H1 (cell line): ENCODE results near the gene APPL2. TPM values are rescaled to one million over a fixed set of nuclear protein-coding genes. Genes with fewer than 3 reads are reported as not detected.

Experiments
- CTCF ChIA-PET: fragments of 300-600 bp; sonication (Branson Sonifier 250); formaldehyde crosslinking; loops from one replicate; lab custom pipeline; 2021; ENCODE audit not compliant: partially characterized antibody; lab: Charles Lee
- POLR2A ChIA-PET: fragments of 300-600 bp; sonication (Branson Sonifier 250); formaldehyde crosslinking; loops from one replicate; lab custom pipeline; 2021; ENCODE audit warnings: inconsistent platforms; ENCODE audit not compliant: partially characterized antibody; lab: Charles Lee
- DNase-seq, 2 experiments: peaks; one replicate each; pipeline versions ENCODE4 v3.0.0 to v3.0.0-alpha.2; 2010 to 2022; ENCODE audit warnings: low spot score in 2 of 2, low read depth in 1 of 2, mixed read lengths in 1 of 2
- FAIRE-seq: peaks from 2 replicates; lab custom pipeline; 2011; peaks lifted over from hg19 to GRCh38; lab: Jason Lieb, UNC
- H2AFZ ChIP-seq: 2 replicates; pipeline ENCODE4 v1.8.1; 2012; ENCODE audit warnings: low read length, inconsistent platforms
- H2AK5ac ChIP-seq: 2 replicates; pipeline ENCODE4 v1.6.1; 2013; ENCODE audit warnings: low read depth, low read length
- H2BK120ac ChIP-seq: replicated peaks from 2 replicates; pipeline ENCODE3; 2013; ENCODE audit warnings: low read depth, low read length, inconsistent platforms
- H2BK12ac ChIP-seq: 2 replicates; pipeline ENCODE4 v1.6.1; 2013; ENCODE audit warnings: low read depth, low read length
- H2BK15ac ChIP-seq: 2 replicates; pipeline ENCODE4 v1.6.1; 2013; ENCODE audit warnings: low read length
- H2BK20ac ChIP-seq: 2 replicates; pipeline ENCODE4 v1.6.1; 2013; ENCODE audit warnings: low read length
- H2BK5ac ChIP-seq: 2 replicates; pipeline ENCODE4 v1.6.1; 2013; ENCODE audit warnings: low read depth, low read length
- H3K14ac ChIP-seq: 2 replicates; pipeline ENCODE4 v1.6.1; 2013; ENCODE audit warnings: inconsistent platforms; ENCODE audit not compliant: insufficient read length
- H3K18ac ChIP-seq: 2 replicates; pipeline ENCODE4 v1.6.1; 2013; ENCODE audit warnings: low read length; ENCODE audit errors: extremely low read depth
- H3K23ac ChIP-seq: 2 replicates; pipeline ENCODE4 v1.6.1; 2013; ENCODE audit warnings: inconsistent platforms; ENCODE audit not compliant: insufficient read length
- H3K23me2 ChIP-seq: 2 replicates; pipeline ENCODE4 v1.6.1; 2013; ENCODE audit warnings: low read depth, low read length
- H3K27ac ChIP-seq: 2 replicates; pipeline ENCODE4 v1.6.1; 2011; ENCODE audit warnings: low read depth, low read length, inconsistent platforms
- H3K27me3 ChIP-seq, 4 experiments: replicated peaks in 1 of 4; 1 replicate in 1 of 4; 2 replicates in 3 of 4; pipeline versions ENCODE4 v1.6.1 to v1.8.1; 2011 to 2013; ENCODE audit warnings: low read length in 3 of 4, mild to moderate bottlenecking in 3 of 4, inconsistent platforms in 2 of 4, mixed read lengths in 2 of 4, moderate library complexity in 1 of 4; ENCODE audit not compliant: control insufficient read depth in 3 of 4, insufficient read depth in 3 of 4; ENCODE audit errors: extremely low read depth in 1 of 4
- H3K36me3 ChIP-seq, 4 experiments: 2 replicates each; pipeline versions ENCODE4 v1.6.1 to v1.8.1; 2011 to 2013; ENCODE audit warnings: mild to moderate bottlenecking in 4 of 4, low read length in 3 of 4, moderate library complexity in 2 of 4, control low read depth in 1 of 4, inconsistent platforms in 1 of 4; ENCODE audit not compliant: insufficient read depth in 4 of 4, control insufficient read depth in 2 of 4
- H3K4ac ChIP-seq: replicated peaks from 2 replicates; pipeline ENCODE3; 2013; ENCODE audit warnings: low read length, low read depth, mixed read lengths, inconsistent platforms; ENCODE audit not compliant: insufficient read length
- H3K4me1 ChIP-seq, 4 experiments: replicated peaks in 1 of 4; 1 replicate in 1 of 4; 2 replicates in 3 of 4; pipeline versions ENCODE4 v1.6.1 to v1.8.1; 2011 to 2013; ENCODE audit warnings: low read length in 3 of 4, inconsistent platforms in 2 of 4, mixed read lengths in 1 of 4; ENCODE audit not compliant: insufficient read depth in 4 of 4, control insufficient read depth in 3 of 4
- H3K4me2 ChIP-seq, 2 experiments: 2 replicates each; pipeline versions ENCODE4 v1.6.1 to v1.8.1; 2011 to 2013; ENCODE audit warnings: low read depth in 2 of 2, low read length in 2 of 2, control low read depth in 1 of 2, inconsistent platforms in 1 of 2, mild to moderate bottlenecking in 1 of 2; ENCODE audit not compliant: insufficient read depth in 1 of 2
- H3K4me3 ChIP-seq, 4 experiments: fragments of 200-600, 300-600 bp in 1 of 4; sonication (generic), shearing (Covaris generic), sonication (Bioruptor Twin) in 1 of 4; 2 replicates each; pipeline versions ENCODE4 v1.5.1 to v1.8.1; 2011 to 2016; ENCODE audit warnings: low read length in 4 of 4, low read depth in 3 of 4, control low read depth in 2 of 4, inconsistent platforms in 2 of 4, mild to moderate bottlenecking in 2 of 4, mixed read lengths in 1 of 4, moderate library complexity in 1 of 4; ENCODE audit not compliant: insufficient read depth in 2 of 4; ENCODE audit errors: extremely low read depth in 1 of 4
- H3K56ac ChIP-seq: replicated peaks from 2 replicates; pipeline ENCODE3; 2013; ENCODE audit warnings: low read depth, mild to moderate bottlenecking, mixed read lengths, low read length, inconsistent platforms; ENCODE audit not compliant: insufficient read length
- H3K79me1 ChIP-seq: 2 replicates; pipeline ENCODE4 v1.6.1; 2013; ENCODE audit warnings: low read depth, low read length, control low read depth
- H3K79me2 ChIP-seq, 2 experiments: 2 replicates each; pipeline versions ENCODE4 v1.6.1 to v1.8.1; 2012 to 2013; ENCODE audit warnings: low read length in 2 of 2, mild to moderate bottlenecking in 2 of 2, inconsistent platforms in 1 of 2; ENCODE audit not compliant: insufficient read depth in 2 of 2, control insufficient read depth in 1 of 2
- H3K9ac ChIP-seq, 4 experiments: replicated peaks in 1 of 4; 1 replicate in 1 of 4; 2 replicates in 3 of 4; pipeline versions ENCODE4 v1.6.1 to v1.8.1; 2011 to 2013; ENCODE audit warnings: low read depth in 3 of 4, low read length in 3 of 4, control low read depth in 2 of 4, mild to moderate bottlenecking in 2 of 4, moderate library complexity in 2 of 4, inconsistent platforms in 1 of 4; ENCODE audit errors: extremely low read depth in 1 of 4
- H3K9me3 ChIP-seq, 2 experiments: 2 replicates each; pipeline versions ENCODE4 v1.6.1 to v1.8.1; 2012 to 2013; ENCODE audit warnings: mild to moderate bottlenecking in 2 of 2, moderate library complexity in 2 of 2, control low read depth in 1 of 2, inconsistent platforms in 1 of 2, low read depth in 1 of 2, low read length in 1 of 2, mixed read lengths in 1 of 2; ENCODE audit not compliant: insufficient read depth in 2 of 2
- H4K20me1 ChIP-seq, 2 experiments: replicated peaks in 1 of 2; 2 replicates each; pipeline versions ENCODE3 to v1.8.1; 2011 to 2013; ENCODE audit warnings: inconsistent platforms in 2 of 2, low read length in 2 of 2, mild to moderate bottlenecking in 1 of 2; ENCODE audit not compliant: insufficient read depth in 2 of 2, control insufficient read depth in 1 of 2
- H4K5ac ChIP-seq: 2 replicates; pipeline ENCODE4 v1.6.1; 2013; ENCODE audit warnings: low read length, low read depth, mixed read lengths, inconsistent platforms; ENCODE audit not compliant: insufficient read length
- H4K8ac ChIP-seq: 2 replicates; pipeline ENCODE4 v1.8.0; 2013; ENCODE audit warnings: mild to moderate bottlenecking, moderate library complexity, low read length, inconsistent platforms; ENCODE audit not compliant: insufficient read depth; ENCODE audit errors: extremely low read depth
- H4K91ac ChIP-seq: replicated peaks from 2 replicates; pipeline ENCODE3; 2013; ENCODE audit warnings: low read length, mixed read lengths, inconsistent platforms; ENCODE audit not compliant: insufficient read length
- ATF2 ChIP-seq: IDR thresholded peaks from 2 replicates; pipeline ENCODE4 v1.6.1; 2012; ENCODE audit warnings: low read length, inconsistent platforms
- ATF3 ChIP-seq: IDR thresholded peaks from 2 replicates; pipeline ENCODE4 v1.6.1; 2011; ENCODE audit warnings: low read depth, mild to moderate bottlenecking, low read length; ENCODE audit not compliant: insufficient read depth
- CTBP2 ChIP-seq: IDR thresholded peaks from 2 replicates; pipeline ENCODE4 v1.7.0; 2011; ENCODE audit warnings: borderline replicate concordance, mild to moderate bottlenecking, moderate library complexity, mixed read lengths, low read length; ENCODE audit not compliant: insufficient read depth, insufficient read length
- GABPA ChIP-seq: IDR thresholded peaks from 2 replicates; pipeline ENCODE4 v1.6.1; 2011; ENCODE audit warnings: mild to moderate bottlenecking, low read length, moderate library complexity, borderline replicate concordance; ENCODE audit not compliant: insufficient read depth
- JUN ChIP-seq: IDR thresholded peaks from 2 replicates; pipeline ENCODE4 v1.6.1; 2011; ENCODE audit warnings: low read depth, mild to moderate bottlenecking, improper control_type of control experiment, low read length
- JUND ChIP-seq: IDR thresholded peaks from 2 replicates; pipeline ENCODE4 v1.6.1; 2011; ENCODE audit warnings: mild to moderate bottlenecking, improper control_type of control experiment, low read length
- KDM4A ChIP-seq: IDR thresholded peaks from one replicate; pipeline ENCODE4 v1.7.1; 2012; ENCODE audit warnings: low read depth, mild to moderate bottlenecking, moderate library complexity, low read length, inconsistent platforms; ENCODE audit not compliant: severe bottlenecking
- NANOG ChIP-seq: IDR thresholded peaks from 2 replicates; pipeline ENCODE4 v1.6.1; 2011; ENCODE audit warnings: low read length, low read depth, mild to moderate bottlenecking, inconsistent platforms; ENCODE audit not compliant: insufficient read depth, poor library complexity, severe bottlenecking
- POLR2A ChIP-seq, 2 experiments: IDR thresholded peaks; 1 replicate in 1 of 2; 2 replicates in 1 of 2; pipeline ENCODE4 v1.6.1; 2011; ENCODE audit warnings: low read depth in 2 of 2, low read length in 2 of 2, mild to moderate bottlenecking in 2 of 2; ENCODE audit errors: control extremely low read depth in 1 of 2
- SP1 ChIP-seq: IDR thresholded peaks from 2 replicates; pipeline ENCODE4 v1.6.1; 2011; ENCODE audit warnings: low read depth, low read length
- WGBS, 2 experiments: shearing (Covaris generic) in 1 of 2; methylation state at CpG; one replicate each; pipeline versions ENCODE4 v1.1.6 to v1.1.7; 2013 to 2015; ENCODE audit warnings: low lambda C conversion rate in 2 of 2, mixed read lengths in 2 of 2, inconsistent platforms in 1 of 2, low coverage in 1 of 2, missing lambda C conversion rate in 1 of 2; ENCODE audit not compliant: insufficient replicate concordance in 2 of 2, insufficient coverage in 1 of 2, insufficient read length in 1 of 2; ENCODE audit errors: extremely low coverage in 1 of 2, missing lambda C conversion rate in 1 of 2; 5-methylcytosine and 5-hydroxymethylcytosine counted together
- polyA plus RNA-seq, 7 experiments: library from polyadenylated mRNA; depleted of rRNA in 3 of 7; stranded (reverse) in 5 of 7; unstranded in 2 of 7; fragments of >200 nt in 5 of 7; fragments of 200-250 nt in 2 of 7; gene quantifications; 1 replicate in 5 of 7; 2 replicates in 1 of 7; 4 replicates in 1 of 7; pipeline versions ENCODE4 v1.2.1 to v1.2.3, GENCODE V29; 2011 to 2013; ENCODE audit warnings: missing spikeins in 2 of 7, mixed read lengths in 2 of 7
- total RNA-seq: library from RNA; stranded (reverse); fragmentation: NEBNext Ultra II Directional; extraction: Animal tissue kit (Norgen Biotek cat#: 25700); gene quantifications from 2 replicates; pipeline ENCODE4 v1.2.1, GENCODE V29; 2021

APPL2 gene
- total and polyA plus RNA-seq, 2 of the 8 experiments (the other 6 are each of a cell fraction or from before 2014, with no cell fraction given): 8.9 to 22.9 TPM

GRCh38 chr12:105219261-105220028 is 16.5 kb downstream of the APPL2 start:
- no peak overlapping the region for H4K5ac ChIP-seq
- no peaks in the 10 kb centered on the region for H3K79me2 ChIP-seq
- H4K8ac ChIP-seq: no peak overlapping the region
- no peak overlapping the region for H3K4me2 ChIP-seq
- WGBS, 2 experiments: 80% methylated on average over 4 of the region's 4 CpGs; no CpG with 5 or more reads in 1 of the 2 experiments
- no peak overlapping the region for H2BK15ac ChIP-seq
- POLR2A ChIA-PET: no interaction called here
- H3K27me3 ChIP-seq: no peaks in the 10 kb centered on the region
- no peak overlapping the region for H3K4ac ChIP-seq
- H3K4me1 ChIP-seq: 0 out of 7 replicates have a peak, but pooled peaks cover 0 to 5% (median 0%) of the 10 kb centered on the region in 4 experiments
- no peak overlapping the region for H3K14ac ChIP-seq
- H2BK5ac ChIP-seq: no peak overlapping the region
- CTCF ChIA-PET: interaction anchor here (1.0 to 1.6 kb wide), 2 partner anchors 16 to 165 kb away, joined by 3 to 5 read pairs; partner anchors contain the start of gene APPL2
- no peak overlapping the region for H2BK20ac ChIP-seq
- no peak overlapping the region for H3K23ac ChIP-seq
- H3K27ac ChIP-seq: no peak overlapping the region
- peaks cover 0 to 9% (median 0%) of the 10 kb centered on the region in 4 experiments; a peak in 5 of 8 replicates for H3K36me3 ChIP-seq
- H2BK120ac ChIP-seq: no peak overlapping the region
- no peak overlapping the region for H3K18ac ChIP-seq
- H3K23me2 ChIP-seq: no peaks in the 10 kb centered on the region
- no peak overlapping the region for H2BK12ac ChIP-seq
- no peak overlapping the region for H3K9ac ChIP-seq
- H3K56ac ChIP-seq: no peak overlapping the region
- H3K4me3 ChIP-seq: no peak overlapping the region
- FAIRE-seq (no peak), DNase-seq (no peak)
- H3K79me1 ChIP-seq: no peaks in the 10 kb centered on the region; the same call in 1 of the 2 replicates
- H2AFZ ChIP-seq: no peak overlapping the region
- H4K20me1 ChIP-seq: no peaks in the 10 kb centered on the region
- no peaks in the 10 kb centered on the region for H3K9me3 ChIP-seq
- H4K91ac ChIP-seq: no peak overlapping the region
- H2AK5ac ChIP-seq: no peak overlapping the region
- TF ChIP-seq ATF3 (no peak), KDM4A (no peak), POLR2A (IDR thresholded peaks at IDR 0.05; ENCODE audit: control extremely low read depth in 1 of 2, low read depth in 2 of 2, low read length in 2 of 2) (no peak), NANOG (no peak), GABPA (no peak), JUND (no peak), SP1 (no peak), CTBP2 (no peak), ATF2 (no peak), JUN (no peak)
